SK-N-SH treated with all-trans-retinoic acid at 6 μM for 48 hours (cell line): ENCODE results near the gene ZNF768.

Experiments used
- ATAC-seq: fragments of 200-7000 bp; cut with Tn5 transposase; 3 replicates; pipeline ENCODE4 v1.9.1; 2020; ENCODE audit warnings: mild to moderate bottlenecking, moderate library complexity
- CREB5 ChIP-seq: fragments of 250-450 bp; sonication (Bioruptor Pico); IDR thresholded peaks from 2 replicates; pipeline ENCODE4 v1.5.1; 2020; ENCODE audit warnings: low read depth, mild to moderate bottlenecking, moderate library complexity
- CSDC2 ChIP-seq: fragments of 250-450 bp; sonication (Bioruptor Pico); IDR thresholded peaks from 2 replicates; pipeline ENCODE4 v1.5.0; 2020; ENCODE audit warnings: mild to moderate bottlenecking, moderate library complexity
- CSRNP3 ChIP-seq: fragments of 250-450 bp; sonication (Bioruptor Pico); IDR thresholded peaks from 2 replicates; pipeline ENCODE4 v1.5.1; 2021; ENCODE audit warnings: mild to moderate bottlenecking, moderate library complexity
- ESRRG ChIP-seq: fragments of 250-450 bp; sonication (Bioruptor Pico); IDR thresholded peaks from 2 replicates; pipeline ENCODE4 v1.6.1; 2021; ENCODE audit warnings: mild to moderate bottlenecking
- GLIS3 ChIP-seq: fragments of 250-450 bp; sonication (Bioruptor Pico); IDR thresholded peaks from 2 replicates; pipeline ENCODE4 v1.5.0; 2020; ENCODE audit warnings: mild to moderate bottlenecking, moderate library complexity
- ISL1 ChIP-seq: fragments of 250-450 bp; sonication (Bioruptor Pico); IDR thresholded peaks from 2 replicates; pipeline ENCODE4 v2.1.2; 2022; ENCODE audit warnings: mild to moderate bottlenecking, moderate library complexity
- OSR1 ChIP-seq: fragments of 250-450 bp; sonication (Bioruptor Pico); IDR thresholded peaks from 2 replicates; pipeline ENCODE4 v1.8.0; 2022; ENCODE audit warnings: moderate library complexity, mild to moderate bottlenecking, inconsistent platforms
- PATZ1 ChIP-seq: fragments of 250-450 bp; sonication (Bioruptor Pico); IDR thresholded peaks from 2 replicates; pipeline ENCODE4 v1.8.0; 2020; ENCODE audit warnings: mild to moderate bottlenecking, moderate library complexity, borderline replicate concordance
- PPARA ChIP-seq: fragments of 250-450 bp; sonication (Bioruptor Pico); IDR thresholded peaks from 2 replicates; pipeline ENCODE4 v1.5.0; 2020; ENCODE audit warnings: mild to moderate bottlenecking, borderline replicate concordance
- RARB ChIP-seq: fragments of 250-450 bp; sonication (Bioruptor Pico); IDR thresholded peaks from 2 replicates; pipeline ENCODE4 v1.8.0; 2021; ENCODE audit warnings: mild to moderate bottlenecking, moderate library complexity
- SNAI2 ChIP-seq: fragments of 250-450 bp; sonication (Bioruptor Pico); IDR thresholded peaks from 2 replicates; pipeline ENCODE4 v1.5.0; 2020; ENCODE audit warnings: mild to moderate bottlenecking, moderate library complexity
- TCF4 ChIP-seq: fragments of 250-450 bp; sonication (Bioruptor Pico); IDR thresholded peaks from 2 replicates; pipeline ENCODE4 v1.8.0; 2021; ENCODE audit warnings: mild to moderate bottlenecking, moderate library complexity, borderline replicate concordance
- TSHZ2 ChIP-seq: fragments of 250-450 bp; sonication (Bioruptor Pico); IDR thresholded peaks from 2 replicates; pipeline ENCODE4 v1.5.0; 2020; ENCODE audit warnings: mild to moderate bottlenecking, moderate library complexity
- ZC3H10 ChIP-seq: fragments of 250-450 bp; sonication (Bioruptor Pico); IDR thresholded peaks from 2 replicates; pipeline ENCODE4 v1.5.1; 2021; ENCODE audit warnings: mild to moderate bottlenecking, moderate library complexity
- ZFP3 ChIP-seq: fragments of 250-450 bp; sonication (Bioruptor Pico); IDR thresholded peaks from 2 replicates; pipeline ENCODE4 v1.5.0; 2020; ENCODE audit warnings: mild to moderate bottlenecking, moderate library complexity
- ZFP30 ChIP-seq: fragments of 450-650 bp; formaldehyde crosslinking; IDR thresholded peaks from 2 replicates; pipeline ENCODE4 v1.5.0; 2022; ENCODE audit warnings: mild to moderate bottlenecking, moderate library complexity
- ZNF70 ChIP-seq: fragments of 450-650 bp; formaldehyde crosslinking; IDR thresholded peaks from 2 replicates; pipeline ENCODE4 v1.5.0; 2020; ENCODE audit warnings: mild to moderate bottlenecking, moderate library complexity
- ZNF8 ChIP-seq: fragments of 450-650 bp; formaldehyde crosslinking; IDR thresholded peaks from 2 replicates; pipeline ENCODE4 v1.5.0; 2020; ENCODE audit warnings: mild to moderate bottlenecking, moderate library complexity

The ZNF768 gene

GRCh38 chr16:30474684-30475083 is 51.7 kb downstream of the ZNF768 start:
- TF ChIP-seq RARB = no peak
- no peak for TF ChIP-seq OSR1 (CRISPR knock-in tag)
- no peak for TF ChIP-seq ZNF8 (CRISPR knock-in tag)
- TF ChIP-seq GLIS3 (CRISPR knock-in tag) = no peak
- TF ChIP-seq CSDC2 (CRISPR knock-in tag) = no peak
- no peak for TF ChIP-seq ISL1 (CRISPR knock-in tag)
- no peak for TF ChIP-seq CREB5 (CRISPR knock-in tag)
- TF ChIP-seq CSRNP3 = no peak
- TF ChIP-seq ZFP30 (CRISPR knock-in tag) = no peak
- TF ChIP-seq TSHZ2 = no peak
- no peak for TF ChIP-seq ZNF70 (CRISPR knock-in tag)
- no peak for TF ChIP-seq ZFP3 (CRISPR knock-in tag)
- no peak for TF ChIP-seq ZC3H10
- TF ChIP-seq TCF4 (CRISPR knock-in tag) = no peak
- no peak for TF ChIP-seq PATZ1 (CRISPR knock-in tag)
- TF ChIP-seq SNAI2 (CRISPR knock-in tag) = no peak
- no peak for TF ChIP-seq ESRRG (CRISPR knock-in tag)
- no peak for ATAC-seq

GRCh38 chr16:30474074-30474452 is 52.3 kb downstream of the ZNF768 start:
- ATAC-seq = no peak
- TF ChIP-seq ZNF70 (CRISPR knock-in tag) (no peak), ZFP3 (CRISPR knock-in tag) (no peak), ISL1 (CRISPR knock-in tag) (no peak), ZNF8 (CRISPR knock-in tag) (no peak), PPARA (CRISPR knock-in tag) (no peak), CSDC2 (CRISPR knock-in tag) (no peak)
